Measurements from ENCODE around the gene CBX3.

DNA sequence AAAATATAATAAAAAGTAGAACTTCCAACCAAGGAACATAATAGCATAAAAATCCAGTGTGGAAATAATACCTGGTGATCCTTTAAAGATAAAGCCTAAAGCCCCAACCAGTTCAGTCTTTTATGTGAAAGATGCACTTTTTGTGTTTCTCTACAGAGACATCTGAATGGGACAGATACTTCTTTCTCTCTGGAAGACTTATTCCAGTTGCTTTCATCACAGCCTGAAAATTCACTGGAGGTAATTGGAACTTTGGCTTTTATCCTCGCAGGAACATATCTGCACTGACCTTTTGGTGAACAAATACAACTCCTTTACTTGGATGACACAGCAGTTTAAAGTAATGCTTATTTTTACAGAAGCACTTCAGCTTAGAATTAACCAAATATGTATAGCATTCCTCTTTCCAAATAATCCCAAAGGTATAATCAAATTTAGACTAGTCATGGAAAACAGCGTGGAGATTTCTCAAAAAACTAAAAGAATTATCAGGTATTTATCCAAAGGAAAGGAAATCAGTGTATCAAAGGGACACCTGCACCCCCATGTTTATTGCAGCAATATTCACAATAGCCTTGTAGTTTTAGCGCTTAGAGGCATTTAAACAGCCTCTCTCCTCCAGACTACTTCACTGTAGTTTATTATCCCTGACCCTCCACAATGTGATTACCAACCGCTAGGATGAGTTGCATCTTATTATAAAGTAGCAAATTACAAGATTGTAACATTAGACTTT is 17.8 kb upstream of the CBX3 start:
- TF ChIP-seq POLR2A (IDR thresholded peaks at IDR 0.05; ENCODE audit: low read length) (no peak), GATA1 (IDR thresholded peaks at IDR 0.05; ENCODE audit: low read depth, low read length) (no peak)

Data from erythroblast (primary cell).